ENCODE results near the gene KCNC2. TPM values are rescaled to one million over a fixed set of nuclear protein-coding genes. Genes with fewer than 3 reads are reported as not detected.

The KCNC2 gene
- total and polyA plus RNA-seq, 2 donors from 2014 or later, result not detected

GRCh38 chr12:75065482-75065881 is 144.2 kb downstream of the KCNC2 start:
- Histone ChIP-seq H3K27me3 (ENCODE audit: control insufficient read depth, insufficient read depth, low read length) (no peaks in the 10 kb centered on the region), H3K27ac (ENCODE audit: low read depth in 2 of 2, low read length in 2 of 2) (no peak overlapping the region), H3K9ac (ENCODE audit: low read length in 3 of 3) (no peak overlapping the region), H3K4me3 (ENCODE audit: low read length in 3 of 3) (no peak overlapping the region), H3K4me1 (ENCODE audit: control insufficient read depth in 2 of 3, insufficient read depth in 2 of 3, low read depth in 1 of 3, low read length in 3 of 3) (no peaks in the 10 kb centered on the region), H3K36me3 (ENCODE audit: control insufficient read depth in 2 of 3, insufficient read depth in 3 of 3, low read length in 3 of 3) (no peaks in the 10 kb centered on the region), H3K9me3 (ENCODE audit: control insufficient read depth in 2 of 3, insufficient read depth in 1 of 3, low read length in 3 of 3) (no peaks in the 10 kb centered on the region)
- TF ChIP-seq, protein P1, sequence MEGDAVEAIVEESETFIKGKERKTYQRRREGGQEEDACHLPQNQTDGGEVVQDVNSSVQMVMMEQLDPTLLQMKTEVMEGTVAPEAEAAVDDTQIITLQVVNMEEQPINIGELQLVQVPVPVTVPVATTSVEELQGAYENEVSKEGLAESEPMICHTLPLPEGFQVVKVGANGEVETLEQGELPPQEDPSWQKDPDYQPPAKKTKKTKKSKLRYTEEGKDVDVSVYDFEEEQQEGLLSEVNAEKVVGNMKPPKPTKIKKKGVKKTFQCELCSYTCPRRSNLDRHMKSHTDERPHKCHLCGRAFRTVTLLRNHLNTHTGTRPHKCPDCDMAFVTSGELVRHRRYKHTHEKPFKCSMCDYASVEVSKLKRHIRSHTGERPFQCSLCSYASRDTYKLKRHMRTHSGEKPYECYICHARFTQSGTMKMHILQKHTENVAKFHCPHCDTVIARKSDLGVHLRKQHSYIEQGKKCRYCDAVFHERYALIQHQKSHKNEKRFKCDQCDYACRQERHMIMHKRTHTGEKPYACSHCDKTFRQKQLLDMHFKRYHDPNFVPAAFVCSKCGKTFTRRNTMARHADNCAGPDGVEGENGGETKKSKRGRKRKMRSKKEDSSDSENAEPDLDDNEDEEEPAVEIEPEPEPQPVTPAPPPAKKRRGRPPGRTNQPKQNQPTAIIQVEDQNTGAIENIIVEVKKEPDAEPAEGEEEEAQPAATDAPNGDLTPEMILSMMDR (IDR thresholded peaks at IDR 0.05; ENCODE audit: borderline replicate concordance, extremely low read depth, insufficient read depth), result no peak
- FAIRE-seq (no peak), DNase-seq (no peak)
- intact Hi-C loops (cut with DNase I), result no loop called here

DNA sequence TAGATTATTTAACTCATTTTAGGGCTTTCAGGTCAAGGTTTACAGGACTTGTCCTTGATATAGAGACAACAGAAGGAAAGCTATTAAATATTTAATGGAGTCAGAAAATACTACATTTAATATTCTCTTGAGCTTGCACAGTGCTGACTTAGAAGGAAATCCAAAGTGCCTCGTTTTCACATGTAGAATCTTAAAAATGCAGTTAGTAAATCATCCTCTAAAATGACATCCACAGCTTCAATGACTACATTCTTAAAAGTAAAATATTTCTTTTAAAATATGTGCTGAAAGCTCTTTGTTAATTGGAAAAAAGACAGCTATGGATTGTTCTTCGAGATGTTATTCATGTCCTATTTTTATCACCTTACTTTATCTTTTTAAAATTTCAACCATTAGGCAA is 146.9 kb downstream of the KCNC2 start:
- FAIRE-seq, result no peak
- intact Hi-C loops (cut with DNase I), result no loop called here
- no peaks in the 10 kb centered on the region for H3K9me3 ChIP-seq (ENCODE audit: control insufficient read depth in 2 of 3, insufficient read depth in 1 of 3, low read length in 3 of 3)
- no peaks in the 10 kb centered on the region for H3K36me3 ChIP-seq (ENCODE audit: control insufficient read depth in 2 of 3, insufficient read depth in 3 of 3, low read length in 3 of 3)
- H3K9ac ChIP-seq (ENCODE audit: low read length in 3 of 3), result no peak overlapping the region
- H3K27ac ChIP-seq (ENCODE audit: low read depth in 2 of 2, low read length in 2 of 2), result no peak overlapping the region
- no peak for DNase-seq
- no peaks in the 10 kb centered on the region for H3K4me1 ChIP-seq (ENCODE audit: control insufficient read depth in 2 of 3, insufficient read depth in 2 of 3, low read depth in 1 of 3, low read length in 3 of 3)
- no peak overlapping the region for H3K4me3 ChIP-seq (ENCODE audit: low read length in 3 of 3)
- H3K27me3 ChIP-seq (ENCODE audit: control insufficient read depth, insufficient read depth, low read length), result no peaks in the 10 kb centered on the region
- TF ChIP-seq, protein P1 (IDR thresholded peaks at IDR 0.05; ENCODE audit: borderline replicate concordance, extremely low read depth, insufficient read depth), result no peak

- DNase-seq (no peak), FAIRE-seq (peak; percentile 15)
- no peak overlapping the region for H3K4me3 ChIP-seq (ENCODE audit: low read length in 3 of 3)
- no peaks in the 10 kb centered on the region for H3K9me3 ChIP-seq (ENCODE audit: control insufficient read depth in 2 of 3, insufficient read depth in 1 of 3, low read length in 3 of 3)
- H3K27ac ChIP-seq (ENCODE audit: low read depth in 2 of 2, low read length in 2 of 2), result no peak overlapping the region
- no peak overlapping the region for H3K9ac ChIP-seq (ENCODE audit: low read length in 3 of 3)
- no peaks in the 10 kb centered on the region for H3K4me1 ChIP-seq (ENCODE audit: control insufficient read depth in 2 of 3, insufficient read depth in 2 of 3, low read depth in 1 of 3, low read length in 3 of 3)
- TF ChIP-seq, protein P1 (IDR thresholded peaks at IDR 0.05; ENCODE audit: borderline replicate concordance, extremely low read depth, insufficient read depth), result no peak
- intact Hi-C loops (cut with DNase I), result no loop called here
- no peaks in the 10 kb centered on the region for H3K27me3 ChIP-seq (ENCODE audit: control insufficient read depth, insufficient read depth, low read length)
- H3K36me3 ChIP-seq (ENCODE audit: control insufficient read depth in 2 of 3, insufficient read depth in 3 of 3, low read length in 3 of 3), result no peaks in the 10 kb centered on the region
Measured at GRCh38 chr12:75058228-75058627, 151.4 kb downstream of the KCNC2 start.

DNA sequence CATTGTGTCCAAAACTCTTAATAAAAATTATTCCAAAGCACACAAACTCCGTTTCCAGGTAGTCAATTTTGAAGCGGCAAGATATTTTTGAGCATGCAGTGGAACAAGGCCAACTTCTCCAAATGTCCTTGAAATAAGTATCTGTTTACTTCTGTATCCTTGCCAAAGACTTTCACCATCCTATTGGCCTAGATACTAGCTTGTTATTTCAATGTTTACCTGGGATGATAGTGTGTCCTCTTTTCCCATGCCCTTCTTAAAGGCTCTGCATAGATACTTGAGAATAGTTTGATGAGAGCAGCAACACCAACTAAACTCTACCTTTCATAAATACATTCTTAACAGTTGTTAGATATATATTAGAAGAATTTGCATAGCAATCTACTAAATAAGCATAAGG is 160.9 kb downstream of the KCNC2 start:
- TF ChIP-seq, protein P1 (IDR thresholded peaks at IDR 0.05; ENCODE audit: borderline replicate concordance, extremely low read depth, insufficient read depth), result no peak
- no peak overlapping the region for H3K4me3 ChIP-seq (ENCODE audit: low read length in 3 of 3)
- no peak for DNase-seq
- no peak for FAIRE-seq
- no peak overlapping the region for H3K9ac ChIP-seq (ENCODE audit: low read length in 3 of 3)
- no peak overlapping the region for H3K27ac ChIP-seq (ENCODE audit: low read depth in 2 of 2, low read length in 2 of 2)
- intact Hi-C loops (cut with DNase I), result no loop called here
- no peaks in the 10 kb centered on the region for H3K4me1 ChIP-seq (ENCODE audit: control insufficient read depth in 2 of 3, insufficient read depth in 2 of 3, low read depth in 1 of 3, low read length in 3 of 3)
- H3K36me3 ChIP-seq (ENCODE audit: control insufficient read depth in 2 of 3, insufficient read depth in 3 of 3, low read length in 3 of 3), result no peaks in the 10 kb centered on the region
- no peaks in the 10 kb centered on the region for H3K9me3 ChIP-seq (ENCODE audit: control insufficient read depth in 2 of 3, insufficient read depth in 1 of 3, low read length in 3 of 3)
- no peaks in the 10 kb centered on the region for H3K27me3 ChIP-seq (ENCODE audit: control insufficient read depth, insufficient read depth, low read length)
